HepG2 (cell line): Measurements from ENCODE around the gene OR52N1. TPM values are rescaled to one million over a fixed set of nuclear protein-coding genes. Genes with fewer than 3 reads are reported as not detected.

ENCODE experiments used
- ATAC-seq: fragments of 200-7000 bp; cut with Tn5 transposase; 3 replicates; pipeline ENCODE4 v1.9.1; 2020; ENCODE audit warnings: mild to moderate bottlenecking, moderate library complexity
- BruUV-seq: library from RNA; stranded (reverse); fragments of 400-500 nt; replicated peaks from 2 replicates; lab custom pipeline; 2021; lab: Mats Ljungman, UMichigan
- CTCF ChIA-PET: fragments of 300-600 bp; formaldehyde crosslinking; extraction: SDS; loops from one replicate; lab custom pipeline; 2021; ENCODE audit warnings: low total read pairs, inconsistent platforms, low intra/inter-chr PET ratio; lab: Yijun Ruan, JAX
- POLR2A ChIA-PET: fragments of 350-600 bp; sonication (Branson Sonifier 250); formaldehyde crosslinking; loops from one replicate; lab custom pipeline; 2020; ENCODE audit warnings: antibody characterized with exemption, inconsistent platforms; lab: Yijun Ruan, JAX
- DNase-seq: peaks from one replicate; pipeline ENCODE4 v3.0.0-alpha.2; 2015; ENCODE audit warnings: low spot score
- FAIRE-seq: peaks from 3 replicates; lab custom pipeline; 2011; peaks lifted over from hg19 to GRCh38; lab: Jason Lieb, UNC
- H2AFZ ChIP-seq: one replicate; pipeline ENCODE4 v1.6.1; 2011; ENCODE audit warnings: low read length, inconsistent platforms
- H3K27ac ChIP-seq: fragments of 300-600 bp; 3 replicates; pipeline ENCODE4 v1.8.0; 2011; ENCODE audit warnings: mixed run types, mild to moderate bottlenecking, mixed read lengths, low read length, inconsistent platforms; ENCODE audit not compliant: insufficient read depth; ENCODE audit errors: extremely low read length
- H3K27me3 ChIP-seq, 2 experiments: fragments of 200-600 bp in 1 of 2; 2 replicates in 1 of 2; 3 replicates in 1 of 2; pipeline versions ENCODE4 v1.6.0 to v1.8.0; 2011; ENCODE audit warnings: low read length in 2 of 2, mild to moderate bottlenecking in 2 of 2, moderate library complexity in 2 of 2, inconsistent platforms in 1 of 2; ENCODE audit not compliant: insufficient read depth in 2 of 2, control insufficient read depth in 1 of 2
- H3K36me3 ChIP-seq, 2 experiments: fragments of 200-600 bp in 1 of 2; replicated peaks in 1 of 2; 2 replicates in 1 of 2; 3 replicates in 1 of 2; pipeline versions ENCODE4 v1.5.1 to v1.8.0; 2011; ENCODE audit warnings: low read length in 2 of 2, inconsistent platforms in 1 of 2; ENCODE audit not compliant: insufficient read depth in 2 of 2, control insufficient read depth in 1 of 2
- H3K4me1 ChIP-seq: 2 replicates; pipeline ENCODE4 v1.5.1; 2012; ENCODE audit warnings: low read length, inconsistent platforms; ENCODE audit not compliant: insufficient read depth
- H3K4me2 ChIP-seq: 2 replicates; pipeline ENCODE4 v1.6.0; 2011; ENCODE audit warnings: low read depth, low read length, inconsistent platforms
- H3K4me3 ChIP-seq, 3 experiments: fragments of 200-600 bp in 1 of 3; sonication (generic), shearing (Covaris generic) in 1 of 3; replicated peaks in 1 of 3; 2 replicates each; pipeline ENCODE4 v1.5.1; 2011 to 2016; ENCODE audit warnings: low read length in 3 of 3, inconsistent platforms in 2 of 3, low read depth in 2 of 3, mild to moderate bottlenecking in 2 of 3, control low read depth in 1 of 3, mixed read lengths in 1 of 3; ENCODE audit not compliant: insufficient read depth in 1 of 3
- H3K79me2 ChIP-seq: one replicate; pipeline ENCODE4 v1.6.1; 2011; ENCODE audit warnings: low read length, inconsistent platforms; ENCODE audit not compliant: insufficient read depth
- H3K9ac ChIP-seq: 2 replicates; pipeline ENCODE4 v1.6.0; 2011; ENCODE audit warnings: mild to moderate bottlenecking, low read depth, low read length, inconsistent platforms; ENCODE audit not compliant: insufficient read depth
- H3K9me3 ChIP-seq: 2 replicates; pipeline ENCODE4 v1.5.1; 2012; ENCODE audit warnings: mild to moderate bottlenecking, low read length
- H4K20me1 ChIP-seq: 2 replicates; pipeline ENCODE4 v1.6.0; 2011; ENCODE audit warnings: inconsistent platforms, mild to moderate bottlenecking, low read length, moderate library complexity; ENCODE audit not compliant: insufficient read depth
- AKNA ChIP-seq: sonication (generic); formaldehyde crosslinking; IDR thresholded peaks from 2 replicates; pipeline ENCODE4 v1.4.0; 2020; ENCODE audit warnings: missing genetic modification reagents, borderline replicate concordance
- E2F1 ChIP-seq: sonication (generic); formaldehyde crosslinking; IDR thresholded peaks from 2 replicates; pipeline ENCODE4 v1.5.0; 2020; ENCODE audit warnings: missing genetic modification reagents
- FOXO4 ChIP-seq: sonication (generic); formaldehyde crosslinking; conservative IDR thresholded peaks from 2 replicates; pipeline ENCODE4 v1.8.1; 2023; ENCODE audit warnings: missing genetic modification reagents
- MATR3 ChIP-seq: sonication (generic); formaldehyde crosslinking; IDR thresholded peaks from 2 replicates; pipeline ENCODE4 v1.4.0; 2020; ENCODE audit warnings: missing genetic modification reagents
- MIXL1 ChIP-seq: IDR thresholded peaks from 2 replicates; pipeline ENCODE4 v1.6.1; 2016
- NFATC3 ChIP-seq: sonication (generic); formaldehyde crosslinking; IDR thresholded peaks from 2 replicates; pipeline ENCODE4 v1.5.1; 2020; ENCODE audit warnings: mild to moderate bottlenecking, missing genetic modification reagents
- PLSCR1 ChIP-seq: sonication (generic); formaldehyde crosslinking; IDR thresholded peaks from 2 replicates; pipeline ENCODE4 v1.5.0; 2020; ENCODE audit warnings: missing genetic modification reagents, mild to moderate bottlenecking, borderline replicate concordance
- TIGD3 ChIP-seq: sonication (generic); formaldehyde crosslinking; IDR thresholded peaks from 2 replicates; pipeline ENCODE4 v1.5.1; 2020; ENCODE audit warnings: mild to moderate bottlenecking, missing genetic modification reagents, borderline replicate concordance
- TRIM24 ChIP-seq: sonication (generic); formaldehyde crosslinking; IDR thresholded peaks from 2 replicates; pipeline ENCODE4 v1.8.0; 2022; ENCODE audit warnings: mild to moderate bottlenecking, missing genetic modification reagents
- ZBTB38 ChIP-seq: sonication (generic); formaldehyde crosslinking; IDR thresholded peaks from 2 replicates; pipeline ENCODE4 v1.5.1; 2020; ENCODE audit warnings: mild to moderate bottlenecking, missing genetic modification reagents
- ZFP36L1 ChIP-seq: sonication (generic); formaldehyde crosslinking; IDR thresholded peaks from 2 replicates; pipeline ENCODE4 v1.8.0; 2022; ENCODE audit warnings: mild to moderate bottlenecking, missing genetic modification reagents, moderate library complexity
- ZNF232 ChIP-seq: sonication (generic); formaldehyde crosslinking; IDR thresholded peaks from 2 replicates; pipeline ENCODE4 v1.4.0; 2020; ENCODE audit warnings: missing genetic modification reagents, borderline replicate concordance
- ZNF605 ChIP-seq: sonication (generic); formaldehyde crosslinking; IDR thresholded peaks from 2 replicates; pipeline ENCODE4 v1.8.0; 2022; ENCODE audit warnings: mild to moderate bottlenecking, missing genetic modification reagents
- ZNF644 ChIP-seq: IDR thresholded peaks from 2 replicates; pipeline ENCODE4 v1.6.1; 2016; ENCODE audit warnings: low read depth
- ZNF674 ChIP-seq: sonication (generic); formaldehyde crosslinking; IDR thresholded peaks from 2 replicates; pipeline ENCODE4 v1.5.0; 2020; ENCODE audit warnings: low read depth, mild to moderate bottlenecking, missing genetic modification reagents
- WGBS: methylation state at CpG from one replicate; pipeline ENCODE4 v1.1.6; 2017; ENCODE audit warnings: low lambda C conversion rate; 5-methylcytosine and 5-hydroxymethylcytosine counted together
- in situ Hi-C: cut with HindIII; loops from 2 replicates; pipeline ENCODE4 v1.10.0; 2017; ENCODE audit warnings: low pct_unique_long_range_greater_than_20kb; ENCODE audit not compliant: extremely low pct_ligation_motif_present
- intact Hi-C: fragments of 100-400 bp; cut with micrococcal nuclease; formaldehyde crosslinking; loops from one replicate; pipeline ENCODE4 v1.10.0; 2022; ENCODE audit not compliant: unreplicated experiment
- polyA plus RNA-seq, 8 experiments: library from polyadenylated mRNA; depleted of rRNA in 3 of 8; stranded (reverse) in 7 of 8; unstranded in 1 of 8; fragments of >200 nt; fragmentation: Illumina TruSeq in 4 of 8; extraction: Trizol in 4 of 8; gene quantifications; 2 replicates each; pipeline versions ENCODE4 v1.2.1 to v1.2.3, GENCODE V29; 2011 to 2016; ENCODE audit warnings: low read depth in 4 of 8, missing spikeins in 1 of 8, mixed read lengths in 1 of 8; ENCODE audit not compliant: insufficient read depth in 1 of 8
- total RNA-seq, 5 experiments: library from RNA; depleted of rRNA; stranded (reverse); fragments of >200 nt; fragmentation: Illumina TruSeq; extraction: Trizol; gene quantifications; 2 replicates each; pipeline ENCODE4 v1.2.3, GENCODE V29; 2016; ENCODE audit warnings: low read depth in 1 of 5

Gene OR52N1
- total and polyA plus RNA-seq, 2 of the 13 experiments (the other 11 are each of a cell fraction or from before 2014, with no cell fraction given), result not detected

GRCh38 chr11:5753943-5754342 lies 37.1 kb downstream of the OR52N1 start, which contains the start of gene OR52N4:
Gene OR52N4 (plus strand): TSS chr11:5754243. CDS start chr11:5754741, 498 bp downstream.
- no peak within 1 kb of the TSS for H3K27ac ChIP-seq
- ChIA-PET CTCF (no interaction called here), POLR2A (no interaction called here)
- no TSS peak for BruUV-seq
- no peaks in the 10 kb centered on the region for H3K27me3 ChIP-seq
- H3K36me3 ChIP-seq, result no peaks in the 10 kb centered on the region
- H3K79me2 ChIP-seq, result no peaks in the 10 kb centered on the region
- in situ Hi-C loops (no loop called here), intact Hi-C loops (no loop called here)
- H3K9ac ChIP-seq, result no peak within 1 kb of the TSS
- no peak for ATAC-seq
- no peaks in the 10 kb centered on the region for H4K20me1 ChIP-seq
- H3K9me3 ChIP-seq, result no peaks in the 10 kb centered on the region
- H3K4me1 ChIP-seq, result no peaks in the 10 kb centered on the region
- H2AFZ ChIP-seq, result no peak within 1 kb of the TSS
- FAIRE-seq, result no peak
- 3% methylated on average over 1 of the region's 1 CpG for WGBS
- H3K4me3 ChIP-seq, result no peak within 1 kb of the TSS
- DNase-seq, result no peak
- H3K4me2 ChIP-seq, result no peak within 1 kb of the TSS
- TF ChIP-seq ZBTB38 (CRISPR knock-in tag) (no peak), E2F1 (CRISPR knock-in tag) (no peak), NFATC3 (CRISPR knock-in tag) (no peak), TRIM24 (CRISPR knock-in tag) (no peak), MIXL1 (CRISPR knock-in tag) (no peak), ZNF232 (CRISPR knock-in tag) (no peak), ZNF674 (CRISPR knock-in tag) (no peak), PLSCR1 (CRISPR knock-in tag) (no peak), ZNF644 (CRISPR knock-in tag) (no peak), ZNF605 (CRISPR knock-in tag) (no peak), AKNA (CRISPR knock-in tag) (no peak), MATR3 (CRISPR knock-in tag) (no peak), ZFP36L1 (CRISPR knock-in tag) (no peak), FOXO4 (CRISPR knock-in tag) (no peak), TIGD3 (no peak)
